DOHH2 (cell line): ENCODE results near the gene FZD10.

Source experiments
- CTCF ChIP-seq: fragments of 200-600 bp; sonication (generic); IDR thresholded peaks from one replicate; pipeline ENCODE4 v1.5.1; 2014; ENCODE audit warnings: antibody characterized with exemption, mild to moderate bottlenecking, low read depth, low read length; ENCODE audit not compliant: poor library complexity, severe bottlenecking
- EZH2phosphoT487 ChIP-seq: fragments of 200-600 bp; sonication (generic); IDR thresholded peaks from 2 replicates; pipeline ENCODE4 v1.6.1; 2017; ENCODE audit warnings: borderline replicate concordance, mild to moderate bottlenecking, antibody characterized with exemption, low read length, moderate library complexity, mixed read lengths

- no peak for TF ChIP-seq CTCF
- no peak for TF ChIP-seq EZH2phosphoT487
Observed at GRCh38 chr12:130161261-130162243, 712 bp upstream of the FZD10 start.
